C4-2B (cell line): Measurements from ENCODE around the gene ZNF385B.

ENCODE experiments used
- H3K27ac ChIP-seq: fragments of 450-650 bp; 2 replicates; pipeline ENCODE4 v1.5.1; 2017
- ZFX ChIP-seq: fragments of 450-650 bp; IDR thresholded peaks from 2 replicates; pipeline ENCODE4 v1.6.1; 2017
- TF ChIP-seq, protein P1 (sequence below): fragments of 450-650 bp; conservative IDR thresholded peaks from 2 replicates; pipeline ENCODE4 v1.5.1; 2017; ENCODE audit warnings: mild to moderate bottlenecking

ZNF385B gene

DNA sequence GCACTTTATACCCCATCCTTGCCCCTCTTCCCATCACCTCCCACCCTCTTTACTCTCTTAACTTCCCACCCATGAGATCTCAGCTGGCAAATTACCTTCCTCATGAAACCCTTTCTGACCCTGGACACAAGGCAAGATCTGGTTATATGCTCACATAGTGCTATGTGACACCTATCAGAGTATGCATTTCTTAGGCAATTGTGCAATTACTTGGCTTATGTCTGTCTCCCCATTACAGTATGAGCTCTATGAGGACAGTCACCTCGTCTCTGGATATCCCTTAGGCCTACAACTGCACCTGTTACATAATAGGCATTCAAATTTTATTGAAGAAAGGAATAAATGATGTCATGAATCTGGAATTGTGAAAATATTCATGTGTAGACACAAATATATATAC, 91.4 kb downstream of the ZNF385B start:
- H3K27ac ChIP-seq, result no peak overlapping the region
- TF ChIP-seq, protein P1, sequence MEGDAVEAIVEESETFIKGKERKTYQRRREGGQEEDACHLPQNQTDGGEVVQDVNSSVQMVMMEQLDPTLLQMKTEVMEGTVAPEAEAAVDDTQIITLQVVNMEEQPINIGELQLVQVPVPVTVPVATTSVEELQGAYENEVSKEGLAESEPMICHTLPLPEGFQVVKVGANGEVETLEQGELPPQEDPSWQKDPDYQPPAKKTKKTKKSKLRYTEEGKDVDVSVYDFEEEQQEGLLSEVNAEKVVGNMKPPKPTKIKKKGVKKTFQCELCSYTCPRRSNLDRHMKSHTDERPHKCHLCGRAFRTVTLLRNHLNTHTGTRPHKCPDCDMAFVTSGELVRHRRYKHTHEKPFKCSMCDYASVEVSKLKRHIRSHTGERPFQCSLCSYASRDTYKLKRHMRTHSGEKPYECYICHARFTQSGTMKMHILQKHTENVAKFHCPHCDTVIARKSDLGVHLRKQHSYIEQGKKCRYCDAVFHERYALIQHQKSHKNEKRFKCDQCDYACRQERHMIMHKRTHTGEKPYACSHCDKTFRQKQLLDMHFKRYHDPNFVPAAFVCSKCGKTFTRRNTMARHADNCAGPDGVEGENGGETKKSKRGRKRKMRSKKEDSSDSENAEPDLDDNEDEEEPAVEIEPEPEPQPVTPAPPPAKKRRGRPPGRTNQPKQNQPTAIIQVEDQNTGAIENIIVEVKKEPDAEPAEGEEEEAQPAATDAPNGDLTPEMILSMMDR, result no peak
- TF ChIP-seq ZFX, result no peak

DNA sequence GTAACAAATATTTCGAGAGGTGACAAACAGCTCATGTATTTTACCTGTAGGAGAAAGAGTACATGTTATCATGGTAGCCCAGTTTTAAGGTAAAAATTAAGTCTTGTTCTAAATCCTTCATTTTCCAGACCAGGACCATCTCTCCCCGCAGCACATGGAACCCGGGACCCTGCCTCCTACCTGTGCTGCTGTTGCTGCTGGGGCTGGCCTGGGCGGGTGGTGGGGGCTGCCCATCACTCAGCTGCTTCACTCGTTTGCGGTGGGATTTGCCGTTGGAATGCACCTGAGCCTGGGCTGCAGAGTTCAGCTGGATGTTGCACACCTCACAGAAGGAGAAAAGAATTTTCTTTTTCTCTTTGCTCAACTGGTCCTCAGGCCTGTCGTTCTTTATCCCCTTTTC, 92.1 kb downstream of the ZNF385B start:
- no peak overlapping the region for H3K27ac ChIP-seq
- TF ChIP-seq, protein P1, result no peak
- no peak for TF ChIP-seq ZFX

DNA sequence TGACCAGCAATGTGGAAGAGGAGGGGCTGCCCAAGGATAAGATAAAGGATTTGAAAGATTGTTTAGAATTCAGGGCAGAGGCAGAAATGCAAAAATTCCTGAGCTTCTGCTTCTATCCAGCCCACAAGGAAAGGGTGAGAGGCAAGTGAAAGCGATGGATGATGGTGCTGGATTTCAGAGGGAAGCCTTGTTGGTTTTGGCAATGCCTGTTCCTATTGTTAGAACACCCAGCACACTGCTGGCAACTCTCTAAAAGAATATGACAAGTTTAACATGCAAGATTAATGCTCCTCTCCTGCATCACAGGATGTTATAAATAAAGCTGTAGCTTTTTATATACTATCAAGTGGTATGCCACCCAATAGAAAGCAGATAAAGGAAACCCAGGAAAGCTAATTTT, 92.6 kb downstream of the ZNF385B start:
- no peak for TF ChIP-seq ZFX
- TF ChIP-seq, protein P1, result no peak
- H3K27ac ChIP-seq, result no peak overlapping the region

DNA sequence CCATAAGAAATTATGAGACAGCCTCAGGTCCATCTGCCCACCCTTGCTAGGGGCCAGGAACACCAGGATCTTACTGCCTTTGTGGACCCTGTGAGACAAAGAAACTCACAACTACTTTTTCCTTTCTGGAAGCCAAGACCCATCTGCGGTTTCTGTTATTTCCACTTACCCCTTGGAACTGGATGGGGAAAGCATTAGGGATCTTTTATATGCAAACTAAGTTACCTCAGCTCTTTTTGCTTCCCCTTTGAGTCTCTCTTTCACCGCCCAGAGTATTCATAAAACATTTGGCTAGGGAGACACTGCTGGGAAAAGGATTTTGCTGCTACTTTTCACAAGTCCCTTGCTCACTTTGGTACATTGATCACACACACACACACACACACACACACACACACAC, 95.7 kb downstream of the ZNF385B start:
- no peak overlapping the region for H3K27ac ChIP-seq
- no peak for TF ChIP-seq ZFX
- TF ChIP-seq, protein P1, result no peak

DNA sequence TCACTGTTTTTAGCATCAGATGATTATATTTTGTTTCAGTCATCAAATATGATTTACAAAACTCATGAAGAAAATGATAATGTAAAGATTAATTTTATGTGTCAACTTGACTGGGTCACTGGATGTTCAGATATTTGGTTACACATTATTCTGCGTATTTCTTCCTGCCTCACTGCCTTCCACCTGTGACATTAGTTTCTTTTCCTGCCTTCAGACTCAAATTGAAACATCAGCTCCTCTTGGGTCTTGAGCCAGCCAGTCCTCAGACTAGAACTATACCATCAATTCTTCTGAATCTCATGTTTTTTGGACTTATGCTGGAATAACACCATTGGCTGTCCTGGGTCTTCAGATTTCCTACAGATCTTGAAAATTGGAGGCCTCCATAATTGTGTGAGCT, 96.7 kb downstream of the ZNF385B start:
- H3K27ac ChIP-seq, result no peak overlapping the region
- TF ChIP-seq, protein P1, result no peak
- no peak for TF ChIP-seq ZFX

DNA sequence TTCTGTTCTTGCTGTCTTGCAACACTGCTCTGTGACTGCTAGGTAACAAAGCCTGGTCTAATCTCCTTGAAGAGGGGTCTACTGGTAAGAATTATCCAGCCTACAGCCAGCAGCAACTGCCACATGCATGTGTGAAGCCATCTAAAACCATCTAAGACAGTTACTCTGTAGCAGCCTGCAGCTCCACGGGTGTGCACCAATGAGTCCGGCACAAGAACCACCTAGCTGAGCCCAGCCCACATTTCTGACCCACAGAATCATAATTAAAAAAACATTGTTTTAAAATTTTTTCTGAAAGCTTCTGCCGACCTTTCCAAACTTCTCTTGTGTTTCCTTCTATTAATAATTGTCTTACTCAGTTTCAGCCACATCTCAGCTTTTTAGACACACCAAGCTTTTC, 102.8 kb downstream of the ZNF385B start:
- TF ChIP-seq, protein P1, result no peak
- no peak for TF ChIP-seq ZFX
- H3K27ac ChIP-seq, result no peak overlapping the region

DNA sequence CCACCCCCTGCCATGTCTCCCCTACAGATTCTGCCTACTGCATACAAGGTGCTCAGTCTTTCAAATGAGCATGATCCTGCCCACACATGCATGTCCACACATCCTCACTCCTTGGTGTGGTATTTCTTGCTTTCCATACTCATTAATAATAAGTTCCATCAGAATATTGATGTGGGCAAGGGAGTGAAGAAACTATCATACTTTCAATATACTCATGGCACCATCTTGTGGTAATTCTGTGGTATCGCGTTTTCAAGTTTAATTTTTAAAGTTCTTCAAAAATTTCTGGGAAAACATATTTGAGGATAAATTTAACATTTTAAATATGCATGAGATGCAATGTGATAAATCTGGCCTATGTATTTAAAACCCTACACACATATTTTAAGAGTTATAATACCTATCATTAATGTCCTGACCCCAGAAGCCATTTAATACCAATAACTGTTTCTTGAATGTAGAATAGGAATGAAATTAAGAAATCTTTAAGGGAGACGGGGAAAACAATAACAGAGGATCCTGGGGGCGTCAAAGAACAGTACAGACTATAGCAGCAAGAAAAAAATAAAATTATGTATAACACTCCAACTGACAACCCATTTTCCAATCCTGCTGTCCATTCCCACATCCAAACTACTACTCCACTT, 110.1 kb downstream of the ZNF385B start:
- TF ChIP-seq, protein P1, result peak; percentile 73
- no peak for TF ChIP-seq ZFX
- H3K27ac ChIP-seq, result no peak overlapping the region
